Karpas-422 (cell line): Measurements from ENCODE around the gene GRIP1. TPM values are rescaled to one million over a fixed set of nuclear protein-coding genes. Genes with fewer than 3 reads are reported as not detected.
"Not testable (repeated sequence)": the region's sequence is repeated elsewhere in the genome, so short reads cannot be mapped to it uniquely, and the experiment has no call there.

Experiments used
- DNase-seq: peaks from one replicate; pipeline ENCODE4 v3.0.0-alpha.2; 2015
- H2AFZ ChIP-seq: fragments of 200-600 bp; sonication (generic); 2 replicates; pipeline ENCODE4 v1.6.1; 2014; ENCODE audit warnings: antibody characterized with exemption, low read length, mixed read lengths
- H3K27ac ChIP-seq: fragments of 200-600 bp; sonication (generic); 2 replicates; pipeline ENCODE4 v1.5.1; 2014; ENCODE audit warnings: mild to moderate bottlenecking, low read length, moderate library complexity
- H3K27me3 ChIP-seq: fragments of 200-600 bp; sonication (generic); 2 replicates; pipeline ENCODE4 v1.6.1; 2014; ENCODE audit warnings: low read length, mixed read lengths
- H3K36me3 ChIP-seq: fragments of 200-600 bp; sonication (generic); 2 replicates; pipeline ENCODE4 v1.6.1; 2014; ENCODE audit warnings: low read length, mixed read lengths; ENCODE audit not compliant: insufficient read depth
- H3K4me1 ChIP-seq: fragments of 200-600 bp; sonication (generic); 2 replicates; pipeline ENCODE4 v1.6.1; 2014; ENCODE audit warnings: mild to moderate bottlenecking, low read length, mixed read lengths
- H3K4me2 ChIP-seq: fragments of 200-600 bp; sonication (generic); 2 replicates; pipeline ENCODE4 v1.6.1; 2014; ENCODE audit warnings: low read length, low read depth, mild to moderate bottlenecking; ENCODE audit not compliant: poor library complexity, severe bottlenecking
- H3K4me3 ChIP-seq: fragments of 200-600 bp; sonication (generic); 2 replicates; pipeline ENCODE4 v1.5.1; 2014; ENCODE audit warnings: mild to moderate bottlenecking, antibody characterized with exemption, low read length, mixed read lengths
- H3K79me2 ChIP-seq: fragments of 200-600 bp; sonication (generic); 2 replicates; pipeline ENCODE4 v1.6.1; 2014; ENCODE audit warnings: mild to moderate bottlenecking, low read length, mixed read lengths
- H3K9ac ChIP-seq: fragments of 200-600 bp; sonication (generic); 2 replicates; pipeline ENCODE4 v1.6.0; 2014; ENCODE audit warnings: low read length
- H3K9me2 ChIP-seq: fragments of 200-600 bp; sonication (generic), shearing (Covaris generic); replicated peaks from 2 replicates; pipeline ENCODE4 v1.6.0; 2014; ENCODE audit warnings: mild to moderate bottlenecking, low read length, moderate library complexity; ENCODE audit not compliant: insufficient read depth
- H3K9me3 ChIP-seq: fragments of 300-700, 200-600 bp; sonication (generic); 2 replicates; pipeline ENCODE4 v1.6.1; 2014; ENCODE audit warnings: low read length, mixed read lengths
- H4K20me1 ChIP-seq: fragments of 200-600 bp; sonication (generic); 2 replicates; pipeline ENCODE4 v1.6.1; 2014; ENCODE audit warnings: mild to moderate bottlenecking, antibody characterized with exemption, low read length, low read depth; ENCODE audit not compliant: insufficient read depth
- small RNA-seq: library from RNA; depleted of rRNA; stranded (forward); fragments of <200 nt; gene quantifications from one replicate; pipeline ENCODE3, GENCODE V24; 2014
- total RNA-seq: library from RNA; depleted of rRNA; stranded (reverse); fragments of >200 nt; shearing (Covaris generic); gene quantifications from 2 replicates; pipeline ENCODE4 v1.2.3, GENCODE V29; 2014; ENCODE audit warnings: low replicate concordance

GRIP1 gene
- total RNA-seq, 1 experiment from 2014 or later = 4.5 TPM

DNA sequence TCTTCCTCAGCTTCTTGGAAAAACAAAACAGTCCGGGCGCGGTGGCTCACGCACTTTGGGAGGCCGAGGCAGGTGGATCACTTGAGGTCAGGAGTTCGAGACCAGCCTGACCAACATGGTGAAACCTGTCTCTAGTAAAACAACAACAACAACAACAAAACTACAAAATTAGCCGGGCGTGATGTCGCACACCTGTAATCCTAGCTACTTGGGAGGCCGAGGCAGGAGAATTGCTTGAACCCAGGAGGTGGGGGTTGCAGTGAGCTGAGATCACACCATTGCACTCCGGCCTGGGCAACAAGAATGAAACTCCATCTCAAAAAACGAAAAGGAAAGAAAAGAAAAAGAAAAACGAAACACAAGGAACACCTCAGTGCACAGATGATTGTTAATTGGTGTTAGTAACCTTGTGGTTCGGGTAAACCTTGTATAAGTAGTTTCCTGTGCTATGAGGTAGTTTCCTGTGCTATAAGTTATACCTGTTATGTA lies 375.5 kb downstream of the GRIP1 start:
- peak overlapping the region; percentile 74 for H3K4me3 ChIP-seq
- peaks cover 23% of the 10 kb centered on the region for H3K4me1 ChIP-seq
- H2AFZ ChIP-seq, H3K9ac ChIP-seq, H3K27ac ChIP-seq, DNase-seq, H3K27me3 ChIP-seq, H4K20me1 ChIP-seq, H3K36me3 ChIP-seq, H3K9me3 ChIP-seq, H3K9me2 ChIP-seq: not testable (repeated sequence)
- peak overlapping the region; percentile 83 for H3K4me2 ChIP-seq
- peaks cover 11% of the 10 kb centered on the region for H3K79me2 ChIP-seq

DNA sequence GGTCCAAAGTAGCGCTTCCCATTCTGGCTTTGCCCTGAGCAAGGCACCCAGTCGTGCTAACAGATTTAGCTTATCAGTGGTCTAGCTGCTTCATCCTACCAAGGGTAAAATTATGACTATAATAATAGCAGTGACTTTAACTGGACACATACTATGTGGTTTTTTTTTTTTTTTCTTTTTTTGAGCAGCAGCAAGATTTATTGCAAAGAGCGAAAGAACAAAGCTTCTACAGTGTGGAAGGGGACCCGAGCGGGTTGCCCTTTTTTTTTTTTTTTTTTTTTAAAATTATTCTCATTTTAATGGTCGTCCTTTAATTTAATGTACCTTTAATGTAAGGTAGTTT lies 376.1 kb downstream of the GRIP1 start:
- Histone ChIP-seq H3K9me2 (no peaks in the 10 kb centered on the region), H3K9ac (peak overlapping the region; percentile 74), H3K27me3 (no peaks in the 10 kb centered on the region), H3K27ac (no peak overlapping the region), H4K20me1 (no peaks in the 10 kb centered on the region), H3K79me2 (peaks cover 11% of the 10 kb centered on the region), H3K9me3 (no peaks in the 10 kb centered on the region), H3K4me3 (peak overlapping the region; percentile 74), H3K36me3 (no peaks in the 10 kb centered on the region), H2AFZ (peak overlapping the region; percentile 82), H3K4me1 (peaks cover 23% of the 10 kb centered on the region), H3K4me2 (peak overlapping the region; percentile 83)
- no peak for DNase-seq

DNA sequence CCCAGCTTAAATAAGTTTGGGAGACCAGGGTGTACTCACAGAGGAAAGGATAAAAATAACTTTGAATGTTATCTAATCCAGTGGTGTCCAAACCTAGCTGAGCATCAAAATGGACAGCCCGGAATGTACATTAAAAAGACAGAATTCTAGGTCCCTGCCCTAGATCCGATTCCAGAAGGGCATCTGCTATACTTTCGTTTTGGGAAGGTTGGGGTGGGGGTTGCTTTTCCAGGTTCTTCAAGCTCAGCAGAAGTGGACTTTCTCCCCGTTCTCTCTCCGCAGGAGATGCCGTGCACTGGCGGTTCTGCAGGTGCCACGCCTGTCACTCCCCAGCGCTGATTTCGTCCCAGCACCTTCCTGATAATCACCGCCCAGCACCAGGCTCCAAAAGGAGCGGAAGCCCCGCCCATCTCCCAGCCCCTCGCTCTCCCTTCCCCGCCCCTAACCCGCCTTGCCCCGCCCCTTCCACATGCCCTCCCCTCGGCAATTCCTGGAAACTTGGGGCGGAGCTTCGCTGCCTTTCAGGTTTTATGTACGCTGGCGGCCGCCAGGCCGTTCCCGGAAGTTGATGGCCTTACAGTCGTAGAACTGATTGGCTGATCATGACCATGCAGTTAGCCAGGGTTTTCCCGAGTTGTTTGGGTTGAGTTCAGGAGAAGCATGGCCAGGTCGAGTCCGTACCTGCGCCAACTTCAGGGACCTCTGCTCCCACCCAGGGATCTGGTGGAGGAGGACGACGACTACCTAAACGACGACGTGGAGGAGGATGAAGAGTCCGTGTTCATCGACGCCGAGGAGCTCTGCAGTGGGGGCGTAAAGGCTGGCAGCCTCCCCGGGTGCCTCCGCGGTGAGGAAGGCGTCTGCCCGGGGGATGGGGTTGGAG lies 376.7 kb downstream of the GRIP1 start, which contains the start of gene HELB:
TSS of gene HELB (plus strand) at position 550 of the 883 bp plus-strand sequence. CDS start at position 661, 111 bp downstream.
- peaks cover 23% of the 10 kb centered on the region for H3K4me1 ChIP-seq
- H3K27me3 ChIP-seq = no peaks in the 10 kb centered on the region
- H2AFZ ChIP-seq = peak within 1 kb of the TSS; percentile 82
- H3K9me3 ChIP-seq = no peaks in the 10 kb centered on the region
- no peaks in the 10 kb centered on the region for H3K9me2 ChIP-seq
- H3K9ac ChIP-seq = peak within 1 kb of the TSS; percentile 74
- DNase-seq = peak; percentile 97
- peak within 1 kb of the TSS; percentile 74 for H3K4me3 ChIP-seq
- H3K36me3 ChIP-seq = no peaks in the 10 kb centered on the region
- H3K4me2 ChIP-seq = peak within 1 kb of the TSS; percentile 83
- H3K79me2 ChIP-seq = peaks cover 11% of the 10 kb centered on the region
- H4K20me1 ChIP-seq = no peaks in the 10 kb centered on the region
- no peak within 1 kb of the TSS for H3K27ac ChIP-seq

DNA sequence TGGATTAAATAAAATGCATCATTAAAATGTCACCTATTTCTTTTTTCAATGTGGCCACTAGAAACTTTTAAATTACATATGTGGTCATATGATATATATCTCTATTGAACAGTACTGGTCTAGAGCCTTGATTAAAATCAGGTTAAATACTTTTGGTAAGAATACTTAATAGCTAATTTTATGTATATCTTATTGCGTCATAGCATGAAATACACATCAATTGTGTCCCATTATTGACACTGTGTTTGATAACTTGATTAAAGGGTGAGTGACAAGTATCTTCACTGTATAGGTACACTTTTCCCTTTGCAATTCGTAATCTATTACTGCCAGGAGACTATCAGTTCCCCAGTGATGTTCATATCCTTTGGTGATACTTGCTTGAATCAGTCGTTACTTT lies 381.0 kb downstream of the GRIP1 start:
- Histone ChIP-seq H3K27ac (no peak overlapping the region), H3K9me2 (no peaks in the 10 kb centered on the region), H3K27me3 (no peaks in the 10 kb centered on the region), H3K79me2 (no peaks in the 10 kb centered on the region), H3K4me2 (no peak overlapping the region), H3K9ac (no peak overlapping the region), H3K4me1 (peaks cover 11% of the 10 kb centered on the region), H2AFZ (no peak overlapping the region), H3K9me3 (no peaks in the 10 kb centered on the region), H4K20me1 (no peaks in the 10 kb centered on the region), H3K4me3 (no peak overlapping the region), H3K36me3 (no peaks in the 10 kb centered on the region)
- DNase-seq = no peak

Small RNAs within 50 kb of the gene (small RNA-seq; reads per million reads assigned to genes)
- gene OSBPL9P5 = not detected
